ENCODE data around the gene STK32B. TPM values are rescaled to one million over a fixed set of nuclear protein-coding genes. Genes with fewer than 3 reads are reported as not detected.

Gene STK32B
- total and polyA plus RNA-seq, 8 donors = 0.61 to 5.5 (median 3.1) TPM

DNA sequence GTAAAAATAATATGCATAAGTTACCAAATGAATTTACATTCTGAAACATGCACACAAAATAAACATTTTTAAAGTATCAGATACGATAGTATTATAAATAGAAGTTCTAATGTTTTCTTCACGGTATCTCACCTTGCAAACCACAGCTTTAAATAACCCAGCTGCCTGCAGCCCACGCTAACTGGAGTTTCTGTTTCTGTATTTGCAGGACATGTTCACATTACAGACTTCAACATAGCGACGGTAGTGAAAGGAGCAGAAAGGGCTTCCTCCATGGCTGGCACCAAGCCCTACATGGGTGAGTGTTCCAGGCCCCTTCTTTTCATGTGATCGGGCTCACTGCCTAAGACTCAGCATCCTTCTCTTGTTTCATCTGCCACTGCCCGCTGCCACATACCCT lies 365.4 kb downstream of the STK32B start:
- H3K36me3 ChIP-seq = peaks cover 0 to 15% (median 0%) of the 10 kb centered on the region in 4 donors
- peaks cover 3 to 21% (median 13%) of the 10 kb centered on the region in 4 donors for H3K9me3 ChIP-seq
- H3K27me3 ChIP-seq = no peaks in the 10 kb centered on the region
- intact Hi-C loops (cut with DNase I; ENCODE audit: low total_unique reads) = no loop called here
- H3K27ac ChIP-seq = no peak overlapping the region
- DNase-seq = no peak
- TF ChIP-seq POLR2AphosphoS5 (IDR thresholded peaks at IDR 0.05) = no peak
- TF ChIP-seq, protein P1, sequence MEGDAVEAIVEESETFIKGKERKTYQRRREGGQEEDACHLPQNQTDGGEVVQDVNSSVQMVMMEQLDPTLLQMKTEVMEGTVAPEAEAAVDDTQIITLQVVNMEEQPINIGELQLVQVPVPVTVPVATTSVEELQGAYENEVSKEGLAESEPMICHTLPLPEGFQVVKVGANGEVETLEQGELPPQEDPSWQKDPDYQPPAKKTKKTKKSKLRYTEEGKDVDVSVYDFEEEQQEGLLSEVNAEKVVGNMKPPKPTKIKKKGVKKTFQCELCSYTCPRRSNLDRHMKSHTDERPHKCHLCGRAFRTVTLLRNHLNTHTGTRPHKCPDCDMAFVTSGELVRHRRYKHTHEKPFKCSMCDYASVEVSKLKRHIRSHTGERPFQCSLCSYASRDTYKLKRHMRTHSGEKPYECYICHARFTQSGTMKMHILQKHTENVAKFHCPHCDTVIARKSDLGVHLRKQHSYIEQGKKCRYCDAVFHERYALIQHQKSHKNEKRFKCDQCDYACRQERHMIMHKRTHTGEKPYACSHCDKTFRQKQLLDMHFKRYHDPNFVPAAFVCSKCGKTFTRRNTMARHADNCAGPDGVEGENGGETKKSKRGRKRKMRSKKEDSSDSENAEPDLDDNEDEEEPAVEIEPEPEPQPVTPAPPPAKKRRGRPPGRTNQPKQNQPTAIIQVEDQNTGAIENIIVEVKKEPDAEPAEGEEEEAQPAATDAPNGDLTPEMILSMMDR (IDR thresholded peaks at IDR 0.05) = no peak
- TF ChIP-seq EP300 (IDR thresholded peaks at IDR 0.05) = no peak
- no peak for TF ChIP-seq POLR2A (IDR thresholded peaks at IDR 0.05)
- 78 to 94% (median 79%) methylated on average over 7 of the region's 7 CpGs for WGBS, 5 donors
- no peaks in the 10 kb centered on the region for H3K4me1 ChIP-seq
- H3K4me3 ChIP-seq = no peak overlapping the region

DNA sequence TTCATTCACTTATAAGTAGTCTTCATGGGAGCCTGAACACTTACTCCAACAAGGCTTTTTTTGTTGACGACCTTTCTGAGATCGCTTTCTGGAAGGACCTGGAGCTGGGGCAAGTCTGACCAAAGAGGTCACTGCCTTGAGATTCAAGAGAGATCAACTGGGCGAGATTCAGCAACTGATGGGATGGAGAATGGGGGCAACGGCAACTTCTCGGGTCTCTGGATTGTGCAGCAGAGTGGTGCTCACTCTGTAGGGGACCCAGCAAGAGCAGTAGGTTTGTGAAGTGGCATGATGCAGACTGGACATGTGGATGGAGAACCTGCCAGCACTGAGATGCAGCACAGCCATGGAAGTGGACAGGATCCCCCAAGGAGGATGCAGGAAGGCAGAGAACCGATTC lies 369.0 kb downstream of the STK32B start:
- Histone ChIP-seq H3K4me1 (no peaks in the 10 kb centered on the region), H3K4me3 (no peak overlapping the region), H3K27ac (no peak overlapping the region), H3K36me3 (peaks cover 0 to 15% (median 0%) of the 10 kb centered on the region in 4 donors), H3K9me3 (peaks cover 3 to 21% (median 13%) of the 10 kb centered on the region in 4 donors), H3K27me3 (no peaks in the 10 kb centered on the region)
- intact Hi-C loops (cut with DNase I; ENCODE audit: low total_unique reads) = no loop called here
- no peak for DNase-seq
- TF ChIP-seq, protein P1 (IDR thresholded peaks at IDR 0.05) = no peak
- TF ChIP-seq POLR2A (IDR thresholded peaks at IDR 0.05) = no peak
- TF ChIP-seq POLR2AphosphoS5 (IDR thresholded peaks at IDR 0.05) = no peak
- TF ChIP-seq EP300 (IDR thresholded peaks at IDR 0.05) = no peak
- 88 to 95% (median 92%) methylated on average over 6 of the region's 6 CpGs for WGBS, 5 donors

DNA sequence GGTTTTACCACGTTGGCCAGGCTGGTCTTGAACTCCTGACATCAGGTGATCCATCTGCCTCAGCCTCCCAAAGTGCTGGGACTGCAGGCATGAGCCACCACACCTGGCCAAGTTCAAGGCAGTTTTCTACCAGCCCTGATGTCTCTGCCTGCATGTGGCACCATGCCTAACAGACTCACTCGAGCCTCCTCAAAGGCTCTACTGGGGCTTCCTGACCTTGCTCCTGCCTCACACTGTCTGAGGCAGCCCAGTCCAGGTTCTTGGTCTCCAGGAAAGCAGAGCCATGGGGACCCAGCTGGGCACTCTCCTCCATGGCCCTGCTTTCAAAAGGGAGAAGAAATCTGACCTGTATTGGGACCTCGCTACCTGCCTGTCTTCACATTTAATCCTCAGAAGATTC lies 370.1 kb downstream of the STK32B start:
- DNase-seq = no peak
- TF ChIP-seq EP300 (IDR thresholded peaks at IDR 0.05) (no peak), POLR2AphosphoS5 (IDR thresholded peaks at IDR 0.05) (no peak), POLR2A (IDR thresholded peaks at IDR 0.05) (no peak)
- TF ChIP-seq, protein P1 (IDR thresholded peaks at IDR 0.05) = no peak
- Histone ChIP-seq H3K4me1 (no peaks in the 10 kb centered on the region), H3K36me3 (peaks cover 0 to 13% (median 0%) of the 10 kb centered on the region in 4 donors), H3K9me3 (peaks cover 3 to 16% (median 11%) of the 10 kb centered on the region in 4 donors), H3K4me3 (no peak overlapping the region), H3K27me3 (no peaks in the 10 kb centered on the region), H3K27ac (no peak overlapping the region)
- WGBS, 5 donors = 71 to 92% (median 85%) methylated on average over 3 of the region's 3 CpGs
- intact Hi-C loops (cut with DNase I; ENCODE audit: low total_unique reads) = no loop called here

- Histone ChIP-seq H3K36me3 (peaks cover 0 to 6% (median 0%) of the 10 kb centered on the region in 4 donors), H3K4me1 (no peaks in the 10 kb centered on the region)
These were observed 370.9 kb downstream of the STK32B start for GRCh38 chr4:5422195-5422594.

More at GRCh38 chr4:5422195-5422594, 370.9 kb downstream of the STK32B start:
- Histone ChIP-seq H3K27ac (no peak overlapping the region), H3K27me3 (no peaks in the 10 kb centered on the region), H3K9me3 (peaks cover 0 to 9% (median 5%) of the 10 kb centered on the region in 4 donors), H3K4me3 (no peak overlapping the region)
- 67 to 84% (median 72%) methylated on average over 2 of the region's 2 CpGs for WGBS, 5 donors
- no peak for DNase-seq
- intact Hi-C loops (cut with DNase I; ENCODE audit: low total_unique reads) = no loop called here
- no peak for TF ChIP-seq EP300 (IDR thresholded peaks at IDR 0.05)
- no peak for TF ChIP-seq POLR2A (IDR thresholded peaks at IDR 0.05)
- no peak for TF ChIP-seq POLR2AphosphoS5 (IDR thresholded peaks at IDR 0.05)
- TF ChIP-seq, protein P1 (IDR thresholded peaks at IDR 0.05) = no peak

All from stomach (tissue), 9 donors.